Glomerular endothelial cell (primary cell): Measurements from ENCODE around the gene GMDS. TPM values are rescaled to one million over a fixed set of nuclear protein-coding genes. Genes with fewer than 3 reads are reported as not detected.
A peak's percentile ranks its signal among the peaks of the same experiment; 100 is the strongest.

Source experiments
- DNase-seq: peaks from one replicate; pipeline ENCODE4 v3.0.0-alpha.2; 2011; ENCODE audit warnings: low read depth, low spot score; ENCODE audit errors: extremely low read depth
- total RNA-seq: library from RNA; depleted of rRNA; stranded (reverse); fragments of >200 nt; gene quantifications from 2 replicates; pipeline ENCODE4 v1.2.3, GENCODE V29; 2015

Gene GMDS
- total RNA-seq, 1 donor from 2014 or later, result 26.3 TPM

GRCh38 chr6:1911474-1911873 lies 333.9 kb downstream of the GMDS start:
- no peak for DNase-seq

- DNase-seq, result no peak
Measured at GRCh38 chr6:1910621-1911407, 334.6 kb downstream of the GMDS start.

- DNase-seq, result peak; percentile 72
Measured at GRCh38 chr6:1908784-1909183, 336.6 kb downstream of the GMDS start.

GRCh38 chr6:1906609-1907008 lies 338.8 kb downstream of the GMDS start:
- no peak for DNase-seq

GRCh38 chr6:1906014-1906413 lies 339.4 kb downstream of the GMDS start:
- DNase-seq, result no peak

DNA sequence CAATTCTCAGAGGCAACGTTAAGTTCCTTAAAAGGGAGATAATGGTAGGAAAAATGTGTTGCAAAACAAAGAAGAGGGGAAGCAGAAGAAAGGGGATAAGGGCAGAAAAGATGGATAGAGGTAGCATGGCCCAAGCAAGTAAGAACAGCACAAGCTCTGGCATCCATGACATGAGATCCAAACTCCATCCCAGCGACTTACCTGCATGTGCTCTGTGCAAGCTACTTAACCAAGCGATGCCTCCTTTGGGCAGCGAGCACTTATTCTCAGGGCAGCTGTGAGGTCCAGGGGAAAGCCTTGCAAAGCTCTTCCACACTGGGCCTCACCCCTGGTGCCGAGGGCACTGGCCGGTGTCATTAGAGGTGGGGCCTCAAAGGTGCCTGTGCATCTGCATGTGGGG lies 340.5 kb downstream of the GMDS start:
- no peak for DNase-seq

DNA sequence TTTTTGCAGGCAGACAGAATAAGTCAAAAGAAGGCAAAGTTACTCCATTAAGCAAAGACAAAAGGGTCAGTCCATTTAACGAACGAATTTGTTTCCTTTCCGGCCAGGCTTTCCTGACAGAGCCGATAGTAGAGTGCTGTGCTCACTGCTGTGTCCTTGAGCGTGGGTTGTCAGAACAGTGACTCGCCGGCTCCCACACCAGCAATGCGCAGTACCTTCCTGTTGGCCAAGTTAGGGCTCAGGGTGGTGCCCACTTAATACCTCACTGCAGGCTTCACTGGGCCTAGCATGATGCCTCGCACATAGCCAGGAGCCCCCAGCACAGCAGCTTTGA lies 341.0 kb downstream of the GMDS start:
- DNase-seq, result no peak

DNA sequence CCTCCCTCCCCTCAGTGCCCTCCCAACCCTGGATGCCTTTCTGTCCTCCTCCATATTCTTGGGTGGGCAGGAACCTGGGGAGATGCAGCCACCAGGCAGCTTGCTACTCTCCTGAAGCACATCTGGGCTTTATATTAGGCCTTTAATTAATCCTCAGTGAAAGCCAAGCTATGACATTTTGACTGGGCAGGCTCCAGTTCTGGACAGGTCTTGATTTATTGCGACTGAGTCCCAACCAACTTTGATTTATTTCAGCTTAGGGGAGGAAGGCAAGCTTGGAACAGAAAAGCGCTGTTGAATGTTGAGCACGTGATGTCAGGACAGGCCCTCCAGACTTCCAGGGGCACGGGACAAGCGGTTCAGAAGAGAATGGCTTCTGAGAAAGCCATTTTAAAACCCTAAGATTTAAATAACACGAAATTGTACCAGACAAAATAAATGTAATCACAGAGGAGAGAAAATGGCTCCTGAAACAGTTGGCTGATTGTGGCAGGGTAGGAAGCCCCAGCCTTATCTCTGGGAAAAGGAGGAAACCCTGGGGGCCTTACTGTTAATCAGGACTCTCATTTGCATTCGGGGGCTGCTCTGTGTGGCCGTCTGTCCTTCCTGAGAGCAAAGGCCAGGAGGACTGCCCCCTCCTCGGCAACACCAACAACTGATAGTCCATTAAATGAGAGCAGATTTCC lies 341.5 kb downstream of the GMDS start:
- DNase-seq, result no peak

GRCh38 chr6:1901556-1901955 lies 343.8 kb downstream of the GMDS start:
- no peak for DNase-seq

DNA sequence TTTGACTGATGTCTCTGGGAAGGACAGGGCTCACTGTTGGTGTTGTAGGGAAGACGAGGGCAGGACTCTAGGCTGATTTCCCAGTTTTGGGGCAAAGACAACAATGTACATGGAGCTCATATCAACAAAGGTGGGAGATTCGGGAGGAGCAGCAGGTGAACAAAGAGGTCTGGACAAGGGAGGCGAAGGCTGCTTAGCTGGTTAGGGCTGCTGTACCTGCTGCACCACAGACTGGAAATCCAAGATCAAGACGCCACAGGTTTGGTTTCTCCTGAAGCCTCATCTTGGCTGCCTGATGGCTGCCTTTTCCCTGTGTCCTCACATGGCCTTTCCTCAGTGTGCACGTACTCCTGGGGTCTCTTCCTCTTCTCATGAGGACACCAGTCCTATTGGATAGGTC lies 348.5 kb downstream of the GMDS start:
- no peak for DNase-seq

DNA sequence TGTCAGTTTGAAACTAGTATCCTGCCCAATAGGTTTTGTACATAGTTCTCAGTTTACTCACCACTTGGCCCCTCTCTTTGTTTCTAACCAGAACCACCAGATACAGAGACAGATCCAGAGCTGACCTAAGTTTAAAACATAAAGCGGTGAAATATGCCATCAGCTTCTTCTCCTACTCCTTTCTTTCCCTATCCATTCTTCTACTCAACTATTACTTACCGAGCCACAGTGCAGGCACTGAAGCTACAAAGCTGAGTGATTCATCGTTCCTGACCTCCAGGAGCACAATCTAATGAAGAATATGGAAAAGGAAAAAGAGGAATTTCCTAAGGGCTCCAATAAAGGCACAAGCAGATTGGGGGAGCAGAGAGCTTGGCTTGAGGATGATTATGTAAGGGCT lies 349.7 kb downstream of the GMDS start:
- no peak for DNase-seq

DNA sequence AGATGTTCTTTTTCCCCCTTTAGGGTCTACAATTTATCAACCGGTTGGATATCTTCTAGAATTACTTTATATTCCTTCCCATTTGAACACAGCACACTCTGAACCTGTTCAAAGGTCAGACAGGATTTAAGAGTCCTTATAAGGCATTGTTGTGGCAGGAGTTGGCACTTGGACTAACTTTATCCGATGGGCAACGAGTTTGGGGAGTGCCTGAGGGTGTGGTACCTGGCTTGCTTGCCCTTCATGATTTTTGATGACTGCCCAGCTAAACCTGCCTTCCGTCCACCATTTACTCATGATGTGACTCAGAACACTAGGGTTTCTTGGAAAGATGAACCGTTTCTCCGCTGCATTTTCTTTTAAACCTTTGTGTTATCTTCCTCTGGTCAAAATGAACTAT lies 350.5 kb downstream of the GMDS start:
- no peak for DNase-seq

DNA sequence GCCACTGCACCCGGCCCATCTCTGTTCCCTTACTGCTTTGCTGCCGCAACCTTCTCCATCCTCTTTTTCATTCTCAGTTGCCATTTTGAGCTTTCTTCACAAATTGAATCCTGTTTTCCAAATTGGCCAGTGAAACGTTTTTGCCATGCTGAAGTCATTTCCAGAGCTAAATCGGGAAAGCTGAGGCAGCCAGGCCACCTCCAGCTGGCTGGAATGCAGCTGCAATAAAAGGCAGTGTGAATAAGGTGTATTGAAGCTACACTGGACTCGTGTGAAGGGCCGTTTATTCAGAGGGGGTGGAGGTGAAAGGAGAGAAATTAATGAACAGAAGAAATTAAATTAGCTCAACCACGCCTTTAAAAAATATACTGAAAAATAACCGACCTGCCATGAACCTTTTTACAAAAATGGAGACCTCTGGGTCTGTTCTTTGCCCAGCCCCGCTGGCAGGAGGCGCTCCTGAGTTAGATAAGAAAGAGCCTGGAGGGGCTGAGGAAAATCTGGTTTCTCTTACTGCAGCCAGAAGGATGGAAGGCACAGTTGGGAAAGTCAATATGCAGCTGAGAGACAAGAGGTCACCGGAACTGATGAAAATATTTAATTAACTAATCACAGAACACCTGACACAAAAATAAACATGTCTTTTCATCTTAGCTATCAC lies 351.8 kb downstream of the GMDS start:
- no peak for DNase-seq

GRCh38 chr6:1892716-1893115 lies 352.7 kb downstream of the GMDS start:
- no peak for DNase-seq

DNA sequence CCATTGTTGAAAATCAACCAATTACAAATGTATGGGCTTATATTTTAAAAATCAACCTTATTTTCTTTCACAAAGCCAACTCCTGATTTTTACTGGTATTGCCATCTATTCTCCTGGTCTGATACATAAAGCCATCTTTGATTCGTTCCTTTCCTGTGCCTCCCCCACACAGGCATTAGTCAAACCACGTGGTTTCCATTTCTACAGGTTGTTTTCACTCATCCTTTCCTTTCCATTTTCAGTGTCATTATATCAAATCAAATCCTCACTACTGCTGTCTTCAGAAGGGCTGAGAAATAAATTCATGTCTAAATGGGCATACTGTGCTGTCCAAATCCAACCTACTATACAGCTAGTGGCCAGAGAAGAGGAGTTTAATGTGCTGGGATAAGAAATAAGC lies 354.4 kb downstream of the GMDS start:
- no peak for DNase-seq

- no peak for DNase-seq
Measured at GRCh38 chr6:1890071-1890470, 355.3 kb downstream of the GMDS start.

- DNase-seq, result no peak
Measured at GRCh38 chr6:1885576-1886011, 359.8 kb downstream of the GMDS start.

DNA sequence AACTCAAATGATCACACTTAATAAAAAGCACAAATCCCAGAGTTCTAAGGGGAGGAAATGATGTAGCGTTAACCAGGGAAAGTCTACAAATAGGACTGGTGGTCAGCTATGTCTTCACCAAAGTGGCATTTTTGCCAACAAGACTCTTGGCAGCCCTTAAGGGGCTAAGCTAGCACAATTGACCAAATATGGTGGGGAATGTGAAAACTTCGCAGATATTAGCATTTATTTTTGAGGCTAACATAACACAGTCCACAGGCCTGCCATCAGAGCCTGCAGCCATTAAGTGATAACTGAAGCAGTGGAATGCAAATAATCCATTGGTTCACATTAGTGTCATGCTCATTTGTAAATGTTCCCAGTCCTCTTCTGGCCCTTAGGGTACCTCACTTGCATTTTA lies 361.1 kb downstream of the GMDS start:
- no peak for DNase-seq

DNA sequence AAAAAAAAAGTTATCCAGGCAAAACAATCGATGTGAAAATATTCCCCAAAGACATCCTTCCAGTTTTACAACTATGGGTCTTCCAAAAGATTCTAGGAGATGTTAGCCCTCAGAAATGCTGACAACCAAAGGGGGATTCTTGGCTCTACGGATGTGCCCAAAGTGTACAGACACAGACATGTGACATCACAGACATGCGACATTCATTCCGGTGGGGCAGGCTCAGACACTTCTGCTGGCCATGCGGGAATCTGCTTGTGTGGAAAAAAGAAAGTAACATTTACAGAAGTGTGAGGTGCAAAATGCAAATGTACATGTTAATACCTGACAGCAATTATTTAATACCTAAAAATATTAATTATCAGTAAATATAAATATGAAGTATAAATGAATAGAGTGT lies 367.1 kb downstream of the GMDS start:
- no peak for DNase-seq

DNA sequence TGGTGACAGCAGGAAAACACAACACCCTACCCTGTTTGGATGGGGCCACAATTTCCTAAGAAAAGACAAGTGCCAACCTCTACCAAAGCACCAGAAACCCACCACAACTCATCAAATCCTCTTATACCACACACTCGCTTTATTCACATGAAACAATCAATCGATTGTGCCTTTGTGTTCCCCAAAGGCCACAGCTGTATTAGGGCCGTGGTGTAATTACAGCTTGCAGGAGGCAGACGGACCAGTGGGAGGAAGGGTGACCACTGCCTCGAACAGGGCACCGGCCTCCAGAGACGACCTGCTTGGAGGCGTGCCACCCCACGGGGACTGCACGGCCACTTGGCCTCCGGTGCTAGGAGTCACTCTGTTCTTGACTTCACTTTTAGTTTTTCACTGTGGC lies 371.6 kb downstream of the GMDS start:
- no peak for DNase-seq

DNA sequence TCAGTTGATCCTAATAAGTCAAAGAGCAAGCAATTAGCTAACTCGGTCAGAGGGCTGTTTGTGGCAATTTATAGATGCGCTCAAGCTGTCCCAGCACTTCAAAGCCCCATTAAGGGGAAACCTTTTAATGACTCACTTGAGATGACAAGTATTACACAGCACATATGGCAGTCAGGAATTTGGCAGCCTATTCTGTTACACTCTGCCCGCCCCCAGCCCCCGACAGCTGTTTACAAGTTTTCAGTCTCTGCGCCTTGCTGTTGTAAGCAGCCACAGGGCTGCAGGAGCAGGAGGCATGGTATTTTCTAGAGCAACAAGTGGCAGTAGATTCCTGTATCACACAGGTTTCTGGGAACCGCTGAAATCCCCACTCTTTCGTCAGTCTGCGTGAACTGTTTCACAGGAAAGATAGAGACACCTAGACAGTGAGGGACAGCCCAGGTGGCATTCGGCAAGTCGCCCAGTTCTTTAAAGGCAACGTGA lies 372.7 kb downstream of the GMDS start:
- no peak for DNase-seq
